Renal pelvis (tissue), 3 donors: ENCODE measurements around the gene QRICH2. TPM values are rescaled to one million over a fixed set of nuclear protein-coding genes. Genes with fewer than 3 reads are reported as not detected.

ENCODE experiments used
- polyA plus RNA-seq, 3 donors: library from polyadenylated mRNA; unstranded; fragments of 120-200 nt; gene quantifications; one replicate each; pipeline ENCODE4 v1.2.1, GENCODE V29; 2013; ENCODE audit not compliant: insufficient read length in 3 of 3

The QRICH2 gene
- polyA plus RNA-seq, 3 donors = 9.3 to 10.2 (median 9.9) TPM

Other genes with a start within 250 kb of the QRICH2 start
- 100 to 1,000 TPM in 2 of 3 donors, 10 to 100 TPM in 1; 97.6 to 109 (median 106) TPM for gene SRP68, start 235.8 kb downstream of the QRICH2 start, polyA plus RNA-seq
- under 1 TPM; 0.24 to 0.87 (median 0.33) TPM for gene GALR2, start 233.5 kb downstream of the QRICH2 start, polyA plus RNA-seq
- gene ZACN, start 229.1 kb downstream of the QRICH2 start, polyA plus RNA-seq = 10 to 100 TPM; 13.4 to 30.9 (median 27.1) TPM
- gene EXOC7, start 204.5 kb downstream of the QRICH2 start, polyA plus RNA-seq = 100 to 1,000 TPM; 141 to 194 (median 166) TPM
- 10 to 100 TPM; 28.2 to 31.7 (median 31.5) TPM for gene FOXJ1, start 167.0 kb downstream of the QRICH2 start, polyA plus RNA-seq
- 10 to 100 TPM; 27.6 to 33.2 (median 33.0) TPM for gene RNF157, start 67.8 kb downstream of the QRICH2 start, polyA plus RNA-seq
- gene UBALD2, start 42.9 kb downstream of the QRICH2 start, polyA plus RNA-seq = 10 to 100 TPM; 34.5 to 47.6 (median 47.3) TPM
- gene PRPSAP1, start 45.6 kb upstream of the QRICH2 start, polyA plus RNA-seq = 10 to 100 TPM; 83.4 to 87.5 (median 84.3) TPM
- gene SPHK1, start 76.3 kb upstream of the QRICH2 start, polyA plus RNA-seq = 1 to 10 TPM; 2.7 to 4.9 (median 4.9) TPM
- gene UBE2O, start 144.9 kb upstream of the QRICH2 start, polyA plus RNA-seq = 10 to 100 TPM; 27.2 to 30.6 (median 27.3) TPM
- gene AANAT, start 159.3 kb upstream of the QRICH2 start, polyA plus RNA-seq = under 1 TPM; 0.21 to 0.84 (median 0.35) TPM
- 1 to 10 TPM; 7.7 to 9.9 (median 9.1) TPM for gene RHBDF2, start 193.1 kb upstream of the QRICH2 start, polyA plus RNA-seq
- gene CYGB, start 229.4 kb upstream of the QRICH2 start, polyA plus RNA-seq = 10 to 100 TPM; 15.4 to 16.5 (median 16.4) TPM
- 1 to 10 TPM; 2.7 to 5.3 (median 4.6) TPM for gene PRCD, start 231.8 kb upstream of the QRICH2 start, polyA plus RNA-seq